ENCODE measurements around the gene UNC13D. TPM values are rescaled to one million over a fixed set of nuclear protein-coding genes. Genes with fewer than 3 reads are reported as not detected.
"Not testable (repeated sequence)": the region's sequence is repeated elsewhere in the genome, so short reads cannot be mapped to it uniquely, and the experiment has no call there.

UNC13D gene
- total and polyA plus RNA-seq, 2 experiments from 2014 or later, result 10.8 to 14.8 TPM

DNA sequence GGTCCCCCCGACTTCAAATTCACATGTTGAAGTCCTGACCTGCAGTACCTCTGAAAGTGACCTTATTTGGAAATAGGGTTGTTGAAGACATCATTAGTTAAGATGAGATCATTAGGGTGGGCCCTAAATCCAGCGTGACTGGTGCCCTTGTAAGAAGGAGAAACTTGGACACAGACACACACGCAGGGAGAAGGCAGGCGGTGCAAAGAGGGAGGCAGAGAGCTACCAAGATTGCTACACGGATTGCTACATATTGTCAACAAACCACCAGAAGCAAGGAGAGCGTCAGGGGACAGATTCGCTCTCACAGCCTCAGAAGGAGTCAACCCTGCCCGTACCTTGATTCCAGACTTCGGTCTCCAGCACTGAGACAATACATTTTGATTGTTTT, 17.7 kb upstream of the UNC13D start:
- Histone ChIP-seq H3K4me3 (no peak overlapping the region), H3K9me3 (ENCODE audit: low read depth) (no peaks in the 10 kb centered on the region), H3K4me1 (ENCODE audit: low read depth) (no peaks in the 10 kb centered on the region), H3K36me3 (no peaks in the 10 kb centered on the region), H3K27me3 (no peaks in the 10 kb centered on the region), H3K27ac (no peak overlapping the region)
- no peak for TF ChIP-seq CTCF (IDR thresholded peaks at IDR 0.05; ENCODE audit: low read depth, low read length)
- no peak for DNase-seq (ENCODE audit: low read depth in 1 of 2, low spot score in 1 of 2)

GRCh38 chr17:75859358-75859757, 15.2 kb upstream of the UNC13D start:
- not testable (repeated sequence) for H3K4me3 ChIP-seq; H3K9me3 ChIP-seq (ENCODE audit: low read depth)

DNA sequence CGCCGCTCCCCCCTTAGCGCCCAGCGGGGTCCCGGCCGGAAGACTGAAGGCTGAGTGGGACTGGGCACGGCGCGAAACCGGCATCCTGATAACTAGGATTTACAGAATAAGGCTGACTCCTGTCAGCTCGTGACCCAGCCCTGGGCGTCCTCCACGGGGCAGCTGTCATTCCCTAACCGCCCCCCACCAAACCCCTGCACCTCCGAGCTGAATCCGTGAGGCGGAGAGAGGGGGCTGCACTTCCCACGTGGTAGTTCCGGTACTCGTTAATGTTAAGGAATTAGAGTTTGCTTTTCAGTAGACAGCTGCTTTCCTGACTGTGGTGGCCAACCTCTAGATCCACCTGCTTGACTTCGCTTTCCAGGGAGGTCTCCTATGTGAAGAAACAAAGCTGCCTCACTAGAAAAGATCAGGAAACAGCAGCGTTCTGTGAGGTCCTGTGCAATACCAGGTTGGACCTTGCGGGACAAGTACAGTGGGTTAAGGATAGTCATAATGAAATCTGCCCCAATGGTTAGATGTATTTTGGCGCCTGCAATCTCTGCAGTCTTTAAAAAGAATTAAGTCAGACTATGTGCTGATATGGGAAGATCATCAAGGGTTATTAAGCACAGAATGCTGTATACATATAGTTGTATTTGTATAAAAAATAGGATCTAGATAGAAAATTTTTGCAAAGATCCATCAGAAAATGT, 12.0 kb upstream of the UNC13D start:
- H3K27me3 ChIP-seq, result no peaks in the 10 kb centered on the region

More at GRCh38 chr17:75859358-75859757, 15.2 kb upstream of the UNC13D start:
- H3K36me3 ChIP-seq; H3K27ac ChIP-seq; DNase-seq (ENCODE audit: low read depth in 1 of 2, low spot score in 1 of 2); H3K4me1 ChIP-seq (ENCODE audit: low read depth); H3K27me3 ChIP-seq: not testable (repeated sequence)

DNA sequence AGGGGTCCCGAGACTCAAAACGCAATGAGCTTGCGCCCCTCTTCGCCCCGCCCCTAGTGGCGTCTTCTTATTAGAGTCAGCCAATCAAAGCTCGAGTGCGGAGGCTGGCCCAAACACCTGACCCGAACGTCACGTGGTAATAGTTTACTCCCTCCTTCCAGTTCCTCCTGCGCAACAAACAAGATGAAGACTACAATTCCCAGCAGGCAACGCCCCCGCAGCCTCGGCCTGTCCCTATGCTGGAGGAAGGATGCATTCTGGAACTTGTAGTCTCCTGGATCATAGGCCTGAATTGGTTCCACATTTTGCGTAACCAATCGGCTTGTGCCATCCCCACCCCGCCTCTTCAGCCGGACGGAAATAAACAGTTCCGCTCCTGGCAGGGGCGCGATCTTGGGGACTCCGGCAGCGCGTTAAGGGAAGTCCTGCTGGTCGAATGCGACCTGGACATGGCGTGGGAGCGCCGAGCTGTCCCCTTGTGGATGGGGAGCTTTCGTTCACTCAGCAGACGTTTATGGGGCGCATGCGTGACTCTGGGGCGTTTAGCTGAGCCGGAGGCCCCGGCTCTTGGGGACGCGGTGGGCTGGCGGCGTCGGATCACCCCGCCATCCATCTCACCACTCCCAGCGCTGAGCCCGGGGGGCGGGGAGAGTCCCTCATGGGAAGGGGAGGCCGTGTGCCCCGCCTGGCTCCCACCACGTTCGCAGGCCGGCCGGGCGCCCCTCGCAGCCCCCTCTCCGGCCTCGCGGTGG, 11.3 kb upstream of the UNC13D start, which contains the start of gene WBP2:
Gene WBP2 (minus strand): TSS at position 26 of the 752 bp plus-strand sequence. CDS start 38 bp downstream, outside the sequence.
- no peaks in the 10 kb centered on the region for H3K27me3 ChIP-seq
- no peaks in the 10 kb centered on the region for H3K9me3 ChIP-seq (ENCODE audit: low read depth)
- peak within 1 kb of the TSS; percentile 91 for H3K27ac ChIP-seq
- TF ChIP-seq CTCF (IDR thresholded peaks at IDR 0.05; ENCODE audit: low read depth, low read length), result peak; percentile 53
- peak within 1 kb of the TSS; percentile 65 for H3K4me3 ChIP-seq
- peaks cover 4% of the 10 kb centered on the region for H3K4me1 ChIP-seq (ENCODE audit: low read depth)
- peaks cover 7% of the 10 kb centered on the region for H3K36me3 ChIP-seq
- peak; percentile 100 for DNase-seq (ENCODE audit: low read depth in 1 of 2, low spot score in 1 of 2)

More for the DNA sequence above, 12.0 kb upstream of the UNC13D start:
- peak overlapping the region; percentile 91 for H3K27ac ChIP-seq
- peaks cover 1% of the 10 kb centered on the region for H3K36me3 ChIP-seq
- no peaks in the 10 kb centered on the region for H3K9me3 ChIP-seq (ENCODE audit: low read depth)
- peaks cover 4% of the 10 kb centered on the region for H3K4me1 ChIP-seq (ENCODE audit: low read depth)
- DNase-seq (ENCODE audit: low read depth in 1 of 2, low spot score in 1 of 2), result no peak
- no peak for TF ChIP-seq CTCF (IDR thresholded peaks at IDR 0.05; ENCODE audit: low read depth, low read length)
- peak overlapping the region; percentile 63 for H3K4me3 ChIP-seq

DNA sequence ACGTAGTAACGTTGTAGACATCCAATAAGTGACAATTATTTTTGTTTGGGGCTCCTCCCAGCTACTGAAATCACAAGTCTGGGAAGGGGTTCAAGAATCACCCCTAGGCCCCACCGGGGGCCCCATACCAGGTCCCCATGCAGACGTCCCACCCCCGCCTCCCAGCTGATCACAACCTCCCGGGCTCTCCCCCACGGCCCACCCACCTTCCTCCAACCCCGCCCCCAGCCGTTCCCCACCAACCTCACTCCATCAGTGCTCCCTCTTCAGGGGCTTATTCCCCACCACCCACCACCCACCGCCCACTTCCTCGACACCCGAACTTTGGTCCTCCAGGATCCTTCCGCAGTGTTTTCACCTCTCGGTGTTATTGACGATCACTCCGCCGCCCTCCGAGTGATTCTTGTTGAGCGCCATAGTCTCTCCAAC, 10.7 kb upstream of the UNC13D start:
- Histone ChIP-seq H3K27ac (peak overlapping the region; percentile 89), H3K27me3 (no peaks in the 10 kb centered on the region), H3K4me3 (peak overlapping the region; percentile 65), H3K36me3 (peaks cover 9% of the 10 kb centered on the region), H3K4me1 (ENCODE audit: low read depth) (peaks cover 4% of the 10 kb centered on the region), H3K9me3 (ENCODE audit: low read depth) (no peaks in the 10 kb centered on the region)
- no peak for DNase-seq (ENCODE audit: low read depth in 1 of 2, low spot score in 1 of 2)
- TF ChIP-seq CTCF (IDR thresholded peaks at IDR 0.05; ENCODE audit: low read depth, low read length), result no peak

Measured in cardiac muscle cell (in vitro differentiated cells and primary cell).